Activated T-helper 1 cell treated with anti-CD3 and anti-CD28 coated beads, Interleukin-2, amount 50 U/mL, for 16 hours (primary cell): ENCODE measurements around the gene BBLN.

Source experiments
- DNase-seq, 2 donors: peaks; one replicate each; pipeline ENCODE4 v3.0.0-alpha.2; 2020; ENCODE audit warnings: low read depth in 1 of 2, low spot score in 1 of 2

BBLN gene

DNA sequence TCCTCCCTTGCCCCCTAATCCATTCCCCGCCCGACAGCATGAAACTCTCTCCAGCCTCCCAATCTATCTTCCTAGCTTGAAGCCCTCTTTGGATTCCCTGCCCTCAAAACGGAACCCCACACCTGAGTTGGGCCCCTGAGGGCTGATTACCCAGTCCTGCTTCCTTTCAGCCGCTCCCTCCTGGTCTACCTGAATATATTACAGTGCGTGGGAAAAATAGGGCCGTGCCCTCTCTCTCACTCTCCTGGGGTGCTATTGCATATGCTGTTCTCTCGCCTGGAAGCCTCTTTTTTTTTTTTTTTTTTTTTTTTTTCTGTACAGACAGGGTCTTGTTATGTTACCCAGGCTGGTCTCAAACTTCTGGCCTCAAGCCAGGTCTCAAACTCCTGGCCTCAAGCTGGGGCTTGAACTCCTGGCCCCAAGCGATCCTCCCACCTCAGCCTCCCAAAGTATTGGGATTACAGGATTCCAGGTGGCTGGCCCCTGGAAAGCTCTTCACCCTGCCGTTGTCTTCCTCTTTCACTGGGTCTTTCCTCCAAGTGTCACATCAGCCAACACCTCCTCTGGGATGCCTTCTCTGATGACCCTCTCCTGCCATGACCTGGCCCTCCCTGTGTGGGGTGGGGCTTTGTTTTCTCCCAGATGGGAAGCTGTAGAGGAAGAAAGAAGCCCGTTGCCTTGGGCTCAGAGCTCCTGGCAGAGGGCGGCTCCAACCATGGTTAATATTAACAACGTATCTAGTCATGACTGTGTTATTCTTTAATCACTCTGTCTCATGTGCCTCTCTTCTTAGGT lies 51.3 kb downstream of the BBLN start:
- DNase-seq, result no peak

DNA sequence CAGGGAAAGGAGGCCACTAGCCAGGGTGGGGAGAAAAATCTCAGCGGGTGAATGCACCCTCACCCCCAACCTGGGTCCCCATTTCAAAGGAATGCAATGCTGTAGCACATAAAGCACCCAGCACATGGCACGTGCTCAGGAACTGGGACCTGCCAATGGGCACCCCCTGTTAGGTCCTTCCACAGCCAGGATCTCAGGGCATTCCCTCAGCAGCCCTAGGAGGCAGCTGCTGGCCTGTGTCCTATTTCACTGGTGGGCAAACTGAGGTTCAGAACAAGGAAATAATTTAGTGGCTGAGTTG lies 51.9 kb downstream of the BBLN start:
- DNase-seq, result no peak
